HG03045 (cell line): ENCODE measurements around the gene GPN3.
"Not testable (repeated sequence)": the region's sequence is repeated elsewhere in the genome, so short reads cannot be mapped to it uniquely, and the experiment has no call there.

Experiments used
- ATAC-seq: cut with Tn5 transposase; IDR thresholded peaks from one replicate; pipeline ENCODE4 v1.9.1; 2021; ENCODE audit warnings: mild to moderate bottlenecking, moderate library complexity; ENCODE audit not compliant: unreplicated experiment

GPN3 gene

DNA sequence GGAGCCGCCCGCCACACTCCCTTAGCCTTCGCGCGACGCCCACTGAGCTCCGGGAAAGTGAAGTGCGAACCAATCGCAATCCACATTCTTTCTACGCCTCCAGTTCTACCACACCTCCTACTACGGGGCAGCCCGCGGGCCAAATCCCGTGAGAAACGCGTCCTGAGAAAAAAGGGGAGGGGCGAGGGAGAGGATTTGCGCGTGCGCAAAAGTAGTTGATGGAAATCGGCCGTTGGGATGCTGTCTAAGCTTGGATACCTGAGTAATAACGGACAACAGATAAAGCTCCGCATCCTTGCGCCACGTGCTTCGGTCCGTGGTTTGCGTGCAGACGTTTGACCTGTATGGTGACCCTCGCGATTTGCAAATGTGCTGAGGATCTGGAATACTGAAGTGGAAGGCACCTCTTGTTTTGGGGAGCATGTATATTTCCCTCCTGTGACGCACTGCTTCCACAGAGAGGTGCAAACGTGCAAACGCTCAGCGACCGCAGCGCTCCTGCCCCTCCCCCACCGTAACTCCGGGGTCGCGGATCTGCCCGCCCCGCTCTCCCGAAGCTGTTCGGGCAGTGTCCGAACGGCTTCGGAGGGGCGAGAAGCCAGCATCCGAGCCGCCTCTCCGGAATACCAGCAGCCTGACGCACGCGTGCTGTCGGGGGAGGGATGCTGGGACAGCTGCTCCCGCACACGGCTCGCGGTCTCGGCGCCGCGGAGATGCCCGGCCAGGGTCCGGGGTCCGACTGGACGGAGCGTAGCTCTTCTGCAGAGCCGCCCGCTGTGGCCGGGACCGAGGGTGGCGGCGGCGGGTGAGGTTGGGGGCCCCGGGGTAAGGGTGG lies at the start of gene GPN3, which contains the start of gene FAM216A:
Gene GPN3, minus strand, starts transcription at position 44 of the 835 bp plus-strand sequence. CDS start 54 bp downstream, outside the sequence.
Gene FAM216A, plus strand, starts transcription at position 632 of the 835 bp plus-strand sequence. Its CDS starts 31 bp downstream, at position 663.
- peak; percentile 76 for ATAC-seq

- no peak for ATAC-seq
Observed at GRCh38 chr12:110516995-110517394, 48.9 kb upstream of the GPN3 start.

- ATAC-seq = no peak
Observed at GRCh38 chr12:110514363-110514762, 46.3 kb upstream of the GPN3 start.

DNA sequence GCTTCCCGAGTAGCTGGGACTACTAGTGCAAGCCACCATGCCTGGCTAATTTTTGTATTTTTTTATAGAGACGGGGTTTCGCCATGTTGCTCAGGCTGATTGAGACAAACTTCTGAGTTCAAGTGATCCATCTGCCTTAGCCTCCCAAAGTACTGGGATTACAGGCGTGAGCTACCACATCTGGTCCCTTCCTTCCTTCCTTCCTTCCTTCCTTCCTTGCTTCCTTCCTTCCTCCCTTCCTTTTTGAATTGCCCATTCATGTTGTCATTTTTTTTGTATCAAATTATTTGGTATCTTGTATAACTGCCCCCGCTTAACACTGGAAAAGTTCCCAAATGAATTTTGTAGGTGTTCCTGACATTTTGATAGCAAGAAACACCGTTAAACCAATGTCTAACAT lies 45.8 kb upstream of the GPN3 start:
- ATAC-seq = no peak

DNA sequence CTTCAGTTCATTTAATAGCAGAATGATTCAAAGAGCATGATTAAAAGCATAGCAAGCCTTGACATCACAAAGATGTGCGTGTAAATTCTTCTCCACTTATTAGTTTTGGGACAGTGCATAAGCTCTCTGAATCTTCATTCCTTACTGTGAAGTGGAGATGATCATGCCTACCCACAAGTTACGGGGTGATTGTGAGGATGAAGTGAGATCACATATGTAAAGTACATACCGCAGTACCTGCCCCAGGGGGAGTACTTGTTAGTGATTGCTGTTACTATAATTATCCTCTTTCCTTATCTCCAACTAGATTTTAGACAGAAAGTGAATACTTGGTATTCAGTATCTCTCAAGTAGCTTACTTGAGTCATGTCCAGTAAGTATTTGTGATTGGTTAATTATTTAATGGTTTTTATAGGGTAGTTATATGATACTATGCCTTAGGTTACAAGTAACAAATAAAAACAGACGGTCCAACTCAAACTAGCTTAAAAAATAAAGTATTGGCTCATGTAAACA lies 40.1 kb upstream of the GPN3 start:
- no peak for ATAC-seq

- no peak for ATAC-seq
Observed at GRCh38 chr12:110505332-110505731, 37.3 kb upstream of the GPN3 start.

GRCh38 chr12:110503432-110503831 lies 35.4 kb upstream of the GPN3 start:
- no peak for ATAC-seq

DNA sequence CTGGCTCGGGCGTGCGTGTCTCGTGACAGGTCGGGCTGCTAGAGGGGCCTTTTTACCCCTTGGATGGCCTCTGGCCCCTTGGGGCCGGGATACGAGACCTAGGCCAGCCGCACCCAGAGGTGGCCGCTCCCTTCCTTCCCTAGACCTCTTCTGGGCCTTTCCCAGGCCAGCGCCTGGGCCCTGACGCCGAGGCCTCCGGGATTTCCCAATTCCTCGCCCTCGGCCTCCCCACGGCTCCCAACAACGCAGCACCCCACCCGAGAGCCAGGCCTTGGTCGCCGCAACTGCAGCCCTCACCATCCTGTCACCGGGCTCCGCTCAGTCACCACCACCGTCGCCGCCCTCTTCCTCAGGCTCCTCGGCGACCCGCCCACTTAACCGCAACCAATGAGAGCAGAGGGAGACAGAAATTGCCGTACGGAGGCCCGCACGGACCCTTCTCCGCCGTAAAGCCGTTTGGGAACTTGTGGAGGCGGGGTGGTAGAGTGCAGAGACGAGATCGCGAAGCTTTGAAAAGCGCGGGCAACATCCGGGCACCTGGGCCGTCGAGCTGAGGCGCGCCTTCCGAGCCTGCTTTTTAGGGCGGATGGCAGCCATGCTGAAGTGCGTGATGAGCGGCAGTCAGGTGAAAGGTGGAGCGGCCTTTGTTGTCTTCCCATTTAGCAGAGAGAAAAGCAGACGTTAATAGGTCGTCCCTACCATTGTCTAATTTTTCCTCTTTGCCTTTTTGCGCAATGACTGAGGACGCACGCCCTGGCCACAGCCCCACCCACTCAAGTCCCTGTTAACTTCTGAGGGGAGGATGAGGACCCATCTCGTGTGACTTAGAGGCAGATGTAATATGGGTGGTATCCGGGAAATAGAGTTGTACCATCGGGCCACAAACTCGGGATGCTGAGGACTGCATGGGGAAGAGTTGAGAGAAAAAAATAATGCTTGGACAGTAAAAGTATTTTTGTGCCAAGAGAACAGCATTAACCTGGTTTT lies 34.0 kb upstream of the GPN3 start, which contains the start of the genes RAD9B and VPS29:
Gene RAD9B, plus strand, starts transcription at position 580 of the 987 bp plus-strand sequence. Its CDS starts 7 bp downstream, at position 587.
Gene VPS29, minus strand, starts transcription at position 360 of the 987 bp plus-strand sequence. Its CDS starts 60 bp downstream, at position 300.
- ATAC-seq = peak; percentile 88

GRCh38 chr12:110501399-110501751 lies 33.3 kb upstream of the GPN3 start:
- ATAC-seq = peak; percentile 5

DNA sequence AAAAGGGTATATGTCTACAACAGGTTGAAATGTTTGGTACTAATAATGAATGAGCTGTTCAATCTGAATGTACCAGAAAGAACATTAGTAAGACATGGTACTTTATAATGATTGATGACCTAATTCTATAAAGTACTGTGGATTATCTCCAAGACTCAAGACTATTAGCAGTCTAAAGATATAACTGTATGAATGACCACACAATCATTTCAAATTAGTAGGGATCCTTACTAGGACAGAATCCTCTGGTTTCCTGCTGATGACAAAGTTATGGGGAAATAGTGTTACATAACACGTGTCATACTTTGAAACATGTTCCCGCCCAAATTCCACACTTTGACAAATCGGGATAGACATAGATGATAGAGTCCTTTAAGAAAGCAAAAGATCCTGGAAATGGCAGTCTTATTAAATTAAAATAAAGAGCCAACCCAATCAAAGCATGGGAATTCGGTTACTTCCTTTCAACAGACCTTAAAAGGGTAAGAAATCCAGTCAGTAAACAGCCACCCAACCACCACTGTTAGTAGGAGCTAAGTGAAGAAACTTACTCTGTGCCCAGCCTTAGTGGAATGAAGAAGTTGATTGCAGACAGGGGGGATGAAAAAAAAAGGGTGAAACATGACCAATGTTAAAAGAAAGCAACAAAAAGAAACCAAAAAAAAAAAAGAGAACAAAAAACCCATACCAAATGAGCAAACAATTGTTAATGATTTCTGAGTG lies 31.1 kb upstream of the GPN3 start:
- ATAC-seq = no peak

DNA sequence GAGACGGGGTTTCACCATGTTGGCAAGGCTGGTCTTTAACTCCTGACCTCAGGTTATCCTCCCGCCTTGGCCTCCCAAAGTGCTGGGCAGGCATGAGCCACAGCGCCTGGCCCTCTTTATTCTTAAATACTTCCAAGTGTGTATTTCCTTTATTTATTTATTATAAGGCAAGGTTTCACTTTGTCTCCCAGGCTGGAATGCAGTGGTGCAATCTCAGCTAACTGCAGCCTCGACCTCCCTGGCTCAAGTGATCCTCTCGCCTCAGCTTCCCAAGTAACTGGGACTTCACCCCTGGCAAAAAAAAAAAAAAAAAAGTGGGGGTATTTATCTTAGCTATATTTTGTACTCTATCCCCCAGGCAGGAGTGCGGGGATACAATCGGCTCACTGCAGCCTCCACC lies 7.4 kb upstream of the GPN3 start:
- ATAC-seq = no peak

DNA sequence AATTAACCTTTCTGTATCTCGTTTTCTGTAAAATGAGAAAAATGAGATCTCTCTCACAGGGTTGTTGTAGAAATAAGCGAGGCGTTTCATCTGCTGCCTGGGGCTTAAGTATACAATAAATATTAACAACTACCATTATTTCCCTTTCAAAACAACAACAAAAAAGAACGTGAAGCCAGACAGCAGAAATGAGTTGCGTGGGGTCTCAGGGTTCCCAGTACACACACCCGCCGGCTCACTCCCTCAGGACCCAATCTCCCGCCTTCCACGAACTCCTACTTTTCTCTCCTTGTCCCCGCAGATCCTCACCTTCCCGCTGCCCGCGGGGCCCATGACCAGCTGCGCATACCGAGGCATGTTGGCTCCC lies 227 bp downstream of the GPN3 start:
- no peak for ATAC-seq

DNA sequence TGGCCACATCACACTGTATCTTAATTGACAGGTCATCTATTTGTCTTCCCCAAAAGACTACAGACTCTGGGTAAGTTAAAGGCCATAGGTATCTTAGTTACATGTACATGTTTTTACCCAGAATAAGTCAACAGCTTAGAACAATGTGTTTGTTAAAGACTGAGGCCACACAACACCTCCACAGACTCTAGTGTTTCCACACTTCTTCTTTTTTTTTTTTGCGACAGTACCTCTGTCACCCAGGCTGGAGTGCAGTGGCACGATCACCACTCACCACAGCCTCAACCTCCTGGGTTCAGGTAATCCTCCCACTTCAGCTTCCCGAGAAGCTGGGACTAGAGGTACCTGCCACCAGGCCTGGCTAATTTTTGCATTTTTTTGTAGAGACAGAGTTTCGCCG lies 1.3 kb downstream of the GPN3 start:
- no peak for ATAC-seq

DNA sequence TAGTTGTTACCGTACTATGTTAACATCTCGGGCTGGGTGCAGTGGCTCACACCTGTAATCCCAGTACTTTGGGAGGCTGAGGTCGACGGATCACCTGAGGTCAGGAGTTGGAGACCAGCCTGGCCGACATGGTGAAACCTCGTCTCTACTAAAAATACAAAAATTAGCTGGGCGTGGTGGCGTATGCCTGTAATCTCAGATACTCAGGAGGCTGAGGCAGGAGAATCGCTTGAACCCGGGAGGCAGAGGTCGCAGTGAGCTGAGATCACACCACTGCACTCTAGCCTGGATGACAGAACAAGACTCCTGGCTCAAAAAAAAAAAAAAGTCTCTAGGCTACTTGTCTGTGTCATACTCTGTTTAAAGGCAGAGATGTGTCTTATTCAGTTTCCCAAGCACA lies 2.3 kb downstream of the GPN3 start:
- ATAC-seq = not testable (repeated sequence)

GRCh38 chr12:110465024-110465423 lies 3.0 kb downstream of the GPN3 start:
- no peak for ATAC-seq

GRCh38 chr12:110461189-110461588 lies 6.9 kb downstream of the GPN3 start:
- ATAC-seq = not testable (repeated sequence)

GRCh38 chr12:110458756-110459155 lies 9.3 kb downstream of the GPN3 start:
- ATAC-seq = no peak

- no peak for ATAC-seq
Observed at GRCh38 chr12:110453569-110454296, 14.3 kb downstream of the GPN3 start.

GRCh38 chr12:110451263-110451662 lies 16.8 kb downstream of the GPN3 start:
- ATAC-seq = no peak
